Mesenteric fat pad (tissue), 1 donor: ENCODE data around the gene GRXCR1. TPM values are rescaled to one million over a fixed set of nuclear protein-coding genes. Genes with fewer than 3 reads are reported as not detected.

Source experiments
- DNase-seq: peaks from one replicate; pipeline ENCODE4 v3.0.0-alpha.2; 2020; ENCODE audit warnings: low spot score
- total RNA-seq: library from RNA; stranded (reverse); fragmentation: NEBNext Ultra II Directional; extraction: Animal tissue kit (Norgen Biotek cat#: 25700); gene quantifications from one replicate; pipeline ENCODE4 v1.2.1, GENCODE V29; 2021
- donor health status: DM: yes; HTN: yes; CAD: no.

Gene GRXCR1
- total RNA-seq, 1 donor from 2014 or later, result not detected

DNA sequence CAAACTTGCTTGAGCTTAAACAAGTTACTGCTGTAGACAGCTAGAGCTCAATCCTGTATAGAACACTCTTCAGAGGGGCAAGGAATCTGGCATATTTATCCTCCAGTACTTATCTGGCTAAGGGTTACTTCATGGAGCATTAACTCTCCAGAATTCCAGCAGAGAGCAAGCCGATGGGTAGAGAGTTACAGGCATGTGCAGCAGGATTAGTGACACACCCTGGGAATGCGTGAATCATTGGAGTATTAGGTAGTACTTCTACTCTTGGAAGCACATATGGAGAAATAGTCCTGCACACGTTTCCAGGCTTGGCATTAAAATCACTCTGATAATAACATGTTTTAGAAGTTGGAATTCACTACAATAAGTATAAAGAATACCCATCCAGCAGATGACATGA, 35.4 kb downstream of the GRXCR1 start:
- no peak for DNase-seq

GRCh38 chr4:42928582-42928981, 36.1 kb downstream of the GRXCR1 start:
- no peak for DNase-seq

- DNase-seq, result no peak
Observed at GRCh38 chr4:42942216-42942615, 49.7 kb downstream of the GRXCR1 start.

GRCh38 chr4:42945874-42946273, 53.4 kb downstream of the GRXCR1 start:
- no peak for DNase-seq

DNA sequence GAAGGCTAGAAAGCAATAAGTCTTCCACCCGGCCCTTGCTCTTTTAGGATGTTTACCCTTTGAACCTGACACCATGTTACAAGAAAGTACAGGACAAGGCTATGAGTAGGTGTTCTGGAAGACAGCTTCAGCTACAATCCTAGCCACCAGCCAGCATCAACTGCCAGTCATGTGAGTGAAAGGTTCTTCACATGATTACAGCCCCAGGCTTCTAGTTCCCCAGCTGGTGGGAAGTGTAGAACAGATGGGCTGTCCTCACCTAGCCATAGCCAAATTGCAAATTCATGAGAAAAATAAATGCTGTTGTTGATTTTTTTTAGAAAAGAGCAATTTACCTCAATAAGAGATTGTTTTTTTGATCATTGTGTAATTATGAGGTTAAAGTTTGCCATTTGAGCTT, 60.8 kb downstream of the GRXCR1 start:
- no peak for DNase-seq

GRCh38 chr4:42954963-42955669, 62.6 kb downstream of the GRXCR1 start:
- DNase-seq, result no peak

DNA sequence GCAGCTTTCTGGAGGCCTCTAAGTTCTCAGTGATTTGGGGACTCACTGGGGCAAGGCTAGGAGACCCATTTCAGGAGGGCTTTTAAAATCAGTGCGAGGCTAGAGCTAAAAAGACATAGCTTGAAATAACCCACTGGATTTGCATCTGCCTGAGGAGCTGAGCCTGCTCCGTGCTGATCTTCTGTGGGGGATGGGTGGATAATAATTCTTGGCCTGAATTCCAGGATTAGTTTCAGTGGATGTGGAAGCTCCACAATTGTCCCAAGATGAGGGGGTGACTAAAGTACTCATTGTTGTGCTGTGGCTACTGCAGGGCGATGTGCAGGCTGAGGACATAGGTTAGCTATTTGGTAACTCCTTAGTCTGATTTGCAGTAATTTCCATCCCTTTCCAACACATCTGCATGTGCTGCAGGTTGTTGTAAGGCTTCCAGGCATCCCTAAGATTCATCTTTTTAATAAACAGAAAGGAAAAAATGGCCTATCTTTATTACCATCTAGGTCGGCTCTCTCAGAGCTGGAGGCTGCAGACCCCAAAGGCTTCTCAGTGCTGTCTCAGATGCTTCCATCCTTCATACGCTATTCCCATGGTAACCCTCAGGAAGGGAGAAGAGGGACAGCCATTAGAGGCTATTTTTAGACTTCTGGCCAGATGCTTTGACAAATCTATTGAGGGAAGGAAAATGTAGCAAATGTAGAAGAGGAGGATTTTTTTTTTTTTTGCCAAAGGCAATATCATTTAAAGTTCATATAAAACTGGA, 63.4 kb downstream of the GRXCR1 start:
- no peak for DNase-seq

DNA sequence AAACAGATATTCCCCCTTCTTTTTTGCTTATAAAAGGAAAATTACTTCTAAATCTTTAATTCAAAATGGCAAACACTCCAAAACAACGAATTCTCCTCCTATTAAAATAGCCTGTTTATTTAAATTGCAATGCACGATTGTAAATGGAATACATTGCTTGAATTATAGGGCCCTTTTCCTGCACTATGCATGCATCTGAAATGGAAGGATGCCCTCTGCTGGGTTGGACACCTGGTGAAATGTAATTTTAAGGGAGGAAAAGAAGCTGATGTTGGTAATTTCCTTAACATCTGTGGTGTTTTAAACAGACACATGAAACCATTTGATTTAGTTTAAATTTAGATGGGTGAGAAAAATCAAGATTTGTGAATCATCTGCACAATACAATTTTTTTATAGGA, 72.8 kb downstream of the GRXCR1 start:
- no peak for DNase-seq

GRCh38 chr4:42985976-42986375, 93.5 kb downstream of the GRXCR1 start:
- DNase-seq, result no peak

GRCh38 chr4:42995343-42995944, 102.9 kb downstream of the GRXCR1 start:
- DNase-seq, result no peak

DNA sequence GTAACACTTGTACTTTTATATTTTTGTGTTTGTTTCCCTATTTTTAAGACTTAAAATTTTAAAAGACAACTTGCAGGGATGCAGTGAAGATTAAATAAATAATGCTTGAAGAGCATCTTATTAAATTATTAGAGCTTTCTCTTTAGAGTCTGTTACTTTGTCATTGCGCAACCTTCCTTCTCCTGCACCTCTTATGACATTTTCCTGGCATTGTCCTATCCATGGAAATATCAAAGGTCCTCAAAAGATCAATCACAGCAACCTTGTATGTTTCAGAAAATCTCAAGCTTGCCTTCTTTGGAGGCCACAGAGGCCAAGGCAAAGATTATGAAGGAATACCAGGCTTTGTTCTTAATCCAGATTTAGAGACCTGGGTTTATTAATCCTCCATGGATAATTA, 116.3 kb downstream of the GRXCR1 start:
- no peak for DNase-seq

- DNase-seq, result no peak
Observed at GRCh38 chr4:43014256-43014655, 121.7 kb downstream of the GRXCR1 start.

- DNase-seq, result no peak
Observed at GRCh38 chr4:43041632-43042031, 149.1 kb downstream of the GRXCR1 start.

GRCh38 chr4:43047058-43047457, 154.5 kb downstream of the GRXCR1 start:
- DNase-seq, result no peak

- no peak for DNase-seq
Observed at GRCh38 chr4:43048570-43048969, 156.1 kb downstream of the GRXCR1 start.

GRCh38 chr4:43049326-43049725, 156.8 kb downstream of the GRXCR1 start:
- no peak for DNase-seq

DNA sequence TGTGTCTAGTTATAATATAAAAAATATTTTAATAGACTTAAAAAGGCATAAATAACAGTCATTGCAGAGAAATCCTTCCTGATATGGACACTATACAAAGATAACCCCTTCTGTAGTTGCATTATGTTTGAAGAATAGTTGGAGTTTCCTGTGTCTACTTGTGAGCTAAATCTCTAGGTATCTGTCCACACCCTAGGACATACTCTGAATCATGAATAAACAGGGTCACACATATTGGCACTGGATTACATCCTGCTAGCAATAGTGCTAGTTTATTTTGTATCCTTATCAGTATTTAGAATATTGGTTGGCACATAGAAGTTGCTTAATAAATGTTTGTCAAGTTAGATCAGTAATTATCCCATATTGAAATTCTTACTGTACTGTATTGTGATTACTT, 173.9 kb downstream of the GRXCR1 start:
- no peak for DNase-seq

DNA sequence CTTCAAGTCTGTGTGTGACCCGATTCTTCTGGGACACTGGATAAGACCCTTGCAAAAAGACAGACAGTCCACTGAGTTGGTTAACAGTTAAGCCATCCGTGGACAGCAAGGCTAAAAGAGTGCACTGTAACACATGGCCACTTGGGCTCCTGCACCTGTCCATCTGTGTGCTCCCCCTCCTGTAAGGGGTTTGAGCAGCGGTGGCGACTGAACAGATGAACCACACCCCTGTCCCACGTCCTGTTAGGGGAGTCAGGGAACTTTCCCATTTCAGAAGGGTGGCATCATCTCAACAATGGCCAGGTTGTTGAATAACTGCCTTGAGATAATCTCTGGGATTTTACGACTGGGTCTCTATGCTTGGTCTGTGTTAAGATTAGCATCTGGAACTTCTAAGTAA, 178.6 kb downstream of the GRXCR1 start:
- no peak for DNase-seq
